AG04449 (cell line): ENCODE data around the gene TTLL5.

Experiments used
- CTCF ChIA-PET: fragments of 350-600 bp; formaldehyde crosslinking; extraction: SDS; loops from one replicate; lab custom pipeline; 2021; ENCODE audit warnings: antibody characterized with exemption; lab: Yijun Ruan, JAX
- POLR2A ChIA-PET: fragments of 400-600, 350-600 bp; formaldehyde crosslinking; extraction: SDS; loops from one replicate; lab custom pipeline; 2020; ENCODE audit warnings: antibody characterized with exemption, inconsistent platforms; lab: Yijun Ruan, JAX
- DNase-seq: peaks from one replicate; pipeline ENCODE4 v3.0.0-alpha.2; 2010; ENCODE audit warnings: low read depth, low spot score
- H3K4me3 ChIP-seq: 2 replicates; pipeline ENCODE4 v1.5.1; 2011; ENCODE audit warnings: low read depth, mild to moderate bottlenecking, control low read depth, low read length
- TF ChIP-seq, protein P1 (sequence below): IDR thresholded peaks from one replicate; pipeline ENCODE4 v1.5.1; 2011; ENCODE audit warnings: mild to moderate bottlenecking, moderate library complexity, low read length, control low read depth, inconsistent platforms; ENCODE audit not compliant: insufficient read depth; ENCODE audit errors: missing control alignments

Gene TTLL5

DNA sequence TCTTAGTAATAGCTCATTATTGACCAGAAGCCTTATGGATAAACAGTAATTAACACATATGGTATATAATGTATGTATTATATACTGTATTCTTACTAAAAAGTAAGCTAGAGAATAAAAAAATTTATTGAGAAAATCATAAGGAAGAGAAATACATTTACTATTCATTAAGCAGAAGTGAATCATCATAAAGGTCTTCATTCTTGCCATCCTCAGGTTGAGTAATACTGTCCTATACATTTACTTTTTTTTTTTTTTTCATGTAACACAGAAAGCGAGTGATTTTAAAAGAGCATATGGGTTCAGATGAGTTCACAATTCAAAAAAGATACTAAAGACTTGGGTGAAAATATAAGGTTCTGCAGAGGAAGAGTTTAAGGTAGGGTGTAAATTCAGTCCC lies 168.3 kb downstream of the TTLL5 start:
- CTCF ChIA-PET, result interaction anchor here (1.0 to 3.2 kb wide), 3 partner anchors 17 to 119 kb away, joined by 4 to 14 read pairs (median 7); no protein-coding TSS in a partner anchor
- POLR2A ChIA-PET, result no interaction called here
- DNase-seq, result no peak
- TF ChIP-seq, protein P1, sequence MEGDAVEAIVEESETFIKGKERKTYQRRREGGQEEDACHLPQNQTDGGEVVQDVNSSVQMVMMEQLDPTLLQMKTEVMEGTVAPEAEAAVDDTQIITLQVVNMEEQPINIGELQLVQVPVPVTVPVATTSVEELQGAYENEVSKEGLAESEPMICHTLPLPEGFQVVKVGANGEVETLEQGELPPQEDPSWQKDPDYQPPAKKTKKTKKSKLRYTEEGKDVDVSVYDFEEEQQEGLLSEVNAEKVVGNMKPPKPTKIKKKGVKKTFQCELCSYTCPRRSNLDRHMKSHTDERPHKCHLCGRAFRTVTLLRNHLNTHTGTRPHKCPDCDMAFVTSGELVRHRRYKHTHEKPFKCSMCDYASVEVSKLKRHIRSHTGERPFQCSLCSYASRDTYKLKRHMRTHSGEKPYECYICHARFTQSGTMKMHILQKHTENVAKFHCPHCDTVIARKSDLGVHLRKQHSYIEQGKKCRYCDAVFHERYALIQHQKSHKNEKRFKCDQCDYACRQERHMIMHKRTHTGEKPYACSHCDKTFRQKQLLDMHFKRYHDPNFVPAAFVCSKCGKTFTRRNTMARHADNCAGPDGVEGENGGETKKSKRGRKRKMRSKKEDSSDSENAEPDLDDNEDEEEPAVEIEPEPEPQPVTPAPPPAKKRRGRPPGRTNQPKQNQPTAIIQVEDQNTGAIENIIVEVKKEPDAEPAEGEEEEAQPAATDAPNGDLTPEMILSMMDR, result no peak
- H3K4me3 ChIP-seq, result no peak overlapping the region

DNA sequence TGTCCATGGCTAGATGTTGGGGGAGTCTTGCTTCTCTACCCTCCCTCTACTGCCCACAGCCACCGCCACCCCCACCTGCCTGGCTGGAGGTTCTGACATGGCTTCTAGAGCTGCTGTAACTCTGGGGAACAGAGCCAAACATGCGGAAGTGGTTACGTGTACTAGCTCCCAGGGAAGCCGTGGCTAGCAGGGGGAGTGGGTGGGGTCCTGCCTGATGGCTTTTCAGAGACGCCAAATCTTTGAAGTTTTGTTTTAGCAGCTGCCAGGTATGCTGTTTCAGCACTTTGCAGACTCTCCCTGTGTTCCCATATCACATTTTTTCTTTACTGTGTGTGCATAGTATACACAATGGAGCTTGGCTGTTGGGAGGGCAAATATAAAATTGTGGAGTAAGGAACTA lies 170.4 kb downstream of the TTLL5 start:
- DNase-seq, result no peak

DNA sequence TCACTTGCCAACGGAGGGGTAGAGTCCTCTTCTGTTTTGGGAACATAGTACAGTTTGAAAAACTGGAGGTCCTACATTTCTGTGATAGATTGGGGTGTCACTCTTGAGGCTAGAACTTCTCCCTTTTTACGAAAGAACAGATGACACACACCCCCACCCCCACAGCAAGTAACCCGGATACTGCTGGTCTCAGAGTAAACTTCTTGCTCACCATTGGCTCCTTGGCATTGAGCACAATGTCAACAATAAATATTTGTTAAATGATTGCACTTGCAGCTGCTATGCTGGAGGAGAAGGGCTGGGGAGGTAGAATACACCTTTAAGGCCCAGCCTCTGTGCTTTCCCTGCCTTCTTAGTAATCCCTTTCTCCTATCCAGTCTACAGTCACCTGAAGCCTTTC lies 170.9 kb downstream of the TTLL5 start:
- no peak for DNase-seq
- POLR2A ChIA-PET, result interaction anchor here (0.9 to 1.0 kb wide), 2 partner anchors 35 to 46 kb away, joined by 3 to 4 read pairs; no protein-coding TSS in a partner anchor
- no peak overlapping the region for H3K4me3 ChIP-seq
- CTCF ChIA-PET, result interaction anchor here (0.9 to 1.3 kb wide), 3 partner anchors 59 to 148 kb away, joined by 3 read pairs; no protein-coding TSS in a partner anchor
- TF ChIP-seq, protein P1, result no peak

More for the DNA sequence above, 170.4 kb downstream of the TTLL5 start:
- H3K4me3 ChIP-seq, result no peak overlapping the region
- ChIA-PET CTCF (interaction anchor here (0.8 to 1.3 kb wide), 5 partner anchors 9 to 148 kb away, joined by 3 read pairs; no protein-coding TSS in a partner anchor), POLR2A (interaction anchor here (1.0 kb wide), 1 partner anchor 36 kb away, joined by 4 read pairs; no protein-coding TSS in a partner anchor)
- TF ChIP-seq, protein P1, result no peak

DNA sequence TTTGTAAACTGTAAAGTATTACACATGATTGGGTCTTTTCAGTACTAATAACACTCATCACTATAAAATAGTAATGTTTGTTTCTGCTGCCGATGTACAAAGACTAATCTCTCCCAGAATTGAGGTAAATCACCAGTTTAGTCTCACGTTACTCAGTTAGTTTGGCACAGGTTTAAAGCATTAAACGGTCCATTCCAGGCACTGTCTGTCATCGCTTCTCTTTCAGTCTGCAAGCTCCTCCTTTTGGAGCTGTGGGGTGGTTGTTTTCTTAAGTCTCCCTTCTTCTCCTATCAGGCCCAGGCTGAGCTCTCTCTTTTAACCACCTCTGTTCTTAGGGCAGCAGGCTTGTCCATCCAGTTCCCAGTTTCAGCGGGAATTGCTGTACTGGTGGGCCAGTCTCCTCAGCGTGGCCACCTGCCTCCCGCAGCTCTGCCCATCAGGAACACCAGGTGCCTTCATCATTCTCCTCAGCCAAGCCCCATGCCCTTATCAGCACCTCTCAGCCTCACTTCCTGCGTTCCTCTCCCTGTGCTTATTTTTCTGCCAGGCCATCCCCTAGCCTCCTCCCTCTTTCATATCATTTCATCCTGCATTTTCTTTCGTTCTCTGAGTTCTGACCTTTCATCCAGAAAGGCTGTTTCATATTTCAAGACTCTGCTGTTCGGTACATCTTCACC lies 171.7 kb downstream of the TTLL5 start:
- POLR2A ChIA-PET, result interaction anchor here (0.9 kb wide), 1 partner anchor 45 kb away, joined by 3 read pairs; no protein-coding TSS in a partner anchor
- CTCF ChIA-PET, result interaction anchor here (1.0 to 1.1 kb wide), 3 partner anchors 38 to 150 kb away, joined by 3 read pairs; no protein-coding TSS in a partner anchor

DNA sequence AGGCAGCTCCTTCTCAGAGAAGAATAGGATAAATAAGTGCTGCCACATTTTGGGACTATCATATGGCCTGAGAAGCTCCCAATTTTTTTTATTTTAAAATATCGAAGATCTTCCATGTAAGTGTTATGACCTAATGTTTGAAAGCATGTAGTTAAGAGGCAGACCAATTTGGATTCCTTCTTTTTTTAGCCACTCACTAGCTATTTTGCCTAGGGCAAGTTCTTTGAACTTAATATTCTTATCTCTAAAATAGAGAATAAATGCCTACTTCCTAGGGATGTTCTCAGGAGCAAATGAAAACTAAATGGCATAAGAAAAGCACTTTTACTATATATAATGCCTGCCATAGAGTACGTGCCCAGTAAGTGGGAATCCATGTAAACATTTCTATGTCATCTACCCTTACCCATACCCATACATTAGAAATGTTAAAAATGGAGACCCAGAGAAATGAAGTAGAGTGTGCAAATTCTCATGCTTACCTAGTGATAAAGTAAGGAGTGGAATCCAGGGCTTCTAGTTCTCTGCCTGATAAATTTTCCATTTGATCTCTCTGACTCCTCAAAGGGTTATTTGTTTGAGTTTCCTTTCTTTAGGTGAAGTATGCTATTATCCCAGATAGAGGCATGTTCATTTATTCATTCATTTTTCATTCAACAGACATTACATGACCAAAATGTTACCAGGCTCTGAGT lies 172.4 kb downstream of the TTLL5 start:
- TF ChIP-seq, protein P1, result no peak
- H3K4me3 ChIP-seq, result no peak overlapping the region
- CTCF ChIA-PET, result interaction anchor here (1.0 to 1.1 kb wide), 3 partner anchors 39 to 149 kb away, joined by 3 read pairs; no protein-coding TSS in a partner anchor
- no peak for DNase-seq
- POLR2A ChIA-PET, result no interaction called here

More for the DNA sequence above, 171.7 kb downstream of the TTLL5 start:
- TF ChIP-seq, protein P1, result no peak
- no peak overlapping the region for H3K4me3 ChIP-seq
- no peak for DNase-seq

DNA sequence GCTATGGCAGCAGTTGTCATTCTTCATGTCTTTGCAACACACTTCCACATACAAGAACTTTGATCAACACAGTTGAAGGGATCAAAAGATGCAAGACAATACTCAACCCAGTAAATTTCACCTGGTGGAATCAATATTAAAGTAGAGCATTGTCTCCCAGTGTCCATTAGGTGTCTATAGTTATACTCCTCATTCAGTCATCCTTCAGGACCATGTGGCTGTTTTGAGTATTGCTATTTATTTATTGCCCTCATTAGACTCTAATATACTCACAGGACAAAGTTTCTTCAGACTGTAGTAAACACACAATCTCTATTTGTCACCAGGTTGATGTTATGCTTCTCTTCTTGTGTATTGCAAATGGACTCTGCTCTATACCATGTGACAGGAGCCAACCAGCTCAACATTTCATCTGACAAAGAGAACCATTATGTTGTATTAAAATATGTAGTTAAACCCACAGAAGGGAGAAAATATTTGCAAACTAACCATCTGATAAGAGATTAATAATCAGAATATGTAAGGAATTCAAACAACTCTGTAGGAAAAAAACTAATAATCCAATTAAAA lies 174.2 kb downstream of the TTLL5 start:
- H3K4me3 ChIP-seq, result no peak overlapping the region
- CTCF ChIA-PET, result interaction anchor here (0.8 to 1.5 kb wide), 2 partner anchors 10 to 24 kb away, joined by 3 to 5 read pairs; no protein-coding TSS in a partner anchor
- TF ChIP-seq, protein P1, result no peak
- DNase-seq, result no peak
- POLR2A ChIA-PET, result no interaction called here
